Omental fat pad (tissue), 4 donors: ENCODE results near the gene NTN4. TPM values are rescaled to one million over a fixed set of nuclear protein-coding genes. Genes with fewer than 3 reads are reported as not detected.

Source experiments
- ATAC-seq: fragments of 150-250 bp; one replicate; pipeline ENCODE4 v1.9.1; 2016; ENCODE audit warnings: mild to moderate bottlenecking, moderate library complexity; ENCODE audit not compliant: low FRiP score
- DNase-seq: peaks from one replicate; pipeline ENCODE4 v3.0.0-alpha.2; 2019; ENCODE audit warnings: low spot score
- total RNA-seq, 4 donors: library from RNA; depleted of rRNA; stranded (reverse); fragments of >200 nt; gene quantifications; one replicate each; pipeline ENCODE4 v1.1.0, GENCODE V29; 2016
- TF ChIP-seq, protein P1 (sequence below), 3 donors: fragments of 450-650 bp; IDR thresholded peaks; one replicate each; pipeline ENCODE4 v1.5.1; 2016 to 2017; ENCODE audit warnings: antibody characterized with exemption in 3 of 3, mild to moderate bottlenecking in 3 of 3, moderate library complexity in 2 of 3

Gene NTN4
- total RNA-seq = 10 to 100 TPM; 12.2 to 55.2 (median 15.0) TPM

DNA sequence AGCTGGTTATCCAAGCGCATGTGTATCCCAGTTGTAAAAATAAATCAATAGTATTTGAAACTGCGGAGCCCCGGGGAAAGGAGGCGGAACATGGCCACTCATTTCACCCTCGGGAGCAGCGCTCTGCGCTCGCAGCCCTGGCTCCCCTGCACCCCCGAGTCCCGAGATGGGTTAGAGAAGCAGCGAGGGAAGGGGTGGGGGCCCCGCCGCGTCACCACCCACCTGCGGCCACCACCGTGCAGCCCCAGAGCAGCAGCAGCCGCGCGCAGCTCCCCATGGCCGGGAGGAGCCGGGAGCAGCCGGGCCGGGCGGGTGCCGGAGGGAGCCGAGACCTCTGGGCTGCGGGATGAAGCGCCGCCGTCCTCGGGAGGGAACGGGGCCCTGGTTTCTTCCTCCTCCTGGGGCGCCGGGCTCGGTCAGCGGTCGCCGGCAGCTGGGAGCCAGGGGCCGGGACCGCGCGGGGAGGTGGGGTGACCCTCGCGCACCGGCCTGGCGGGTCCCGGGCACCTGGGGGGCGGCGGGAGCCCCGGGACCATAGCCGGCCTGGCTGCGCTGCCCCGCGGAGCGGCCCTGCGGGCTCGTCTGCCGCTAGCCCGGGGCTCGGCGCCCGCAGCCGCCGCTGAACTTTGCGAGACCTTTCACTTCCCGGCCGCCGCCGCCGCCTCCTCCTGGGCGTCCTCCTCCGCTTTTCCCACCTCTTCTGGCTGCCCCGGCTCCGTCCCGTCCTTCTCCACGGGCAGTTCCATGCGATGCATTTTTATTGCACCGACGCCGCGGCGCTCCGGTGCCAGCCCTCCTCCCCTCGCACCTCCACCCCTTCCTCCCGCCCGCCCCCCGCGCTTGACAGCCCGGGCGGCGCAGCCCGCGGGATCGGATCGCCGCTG is at the start of gene NTN4:
Gene NTN4, minus strand, starts transcription at position 732 of the 884 bp plus-strand sequence. Its CDS starts 455 bp downstream, at position 277.
- peak; percentile 65 for ATAC-seq
- DNase-seq = no peak
- TF ChIP-seq, protein P1, sequence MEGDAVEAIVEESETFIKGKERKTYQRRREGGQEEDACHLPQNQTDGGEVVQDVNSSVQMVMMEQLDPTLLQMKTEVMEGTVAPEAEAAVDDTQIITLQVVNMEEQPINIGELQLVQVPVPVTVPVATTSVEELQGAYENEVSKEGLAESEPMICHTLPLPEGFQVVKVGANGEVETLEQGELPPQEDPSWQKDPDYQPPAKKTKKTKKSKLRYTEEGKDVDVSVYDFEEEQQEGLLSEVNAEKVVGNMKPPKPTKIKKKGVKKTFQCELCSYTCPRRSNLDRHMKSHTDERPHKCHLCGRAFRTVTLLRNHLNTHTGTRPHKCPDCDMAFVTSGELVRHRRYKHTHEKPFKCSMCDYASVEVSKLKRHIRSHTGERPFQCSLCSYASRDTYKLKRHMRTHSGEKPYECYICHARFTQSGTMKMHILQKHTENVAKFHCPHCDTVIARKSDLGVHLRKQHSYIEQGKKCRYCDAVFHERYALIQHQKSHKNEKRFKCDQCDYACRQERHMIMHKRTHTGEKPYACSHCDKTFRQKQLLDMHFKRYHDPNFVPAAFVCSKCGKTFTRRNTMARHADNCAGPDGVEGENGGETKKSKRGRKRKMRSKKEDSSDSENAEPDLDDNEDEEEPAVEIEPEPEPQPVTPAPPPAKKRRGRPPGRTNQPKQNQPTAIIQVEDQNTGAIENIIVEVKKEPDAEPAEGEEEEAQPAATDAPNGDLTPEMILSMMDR (IDR thresholded peaks at IDR 0.05) = no peak

GRCh38 chr12:95838125-95838524 is 47.6 kb upstream of the NTN4 start:
- no peak for ATAC-seq
- TF ChIP-seq, protein P1 (IDR thresholded peaks at IDR 0.05) = no peak
- no peak for DNase-seq

- ATAC-seq (no peak), DNase-seq (no peak)
- TF ChIP-seq, protein P1 (IDR thresholded peaks at IDR 0.05) = no peak
Observed at GRCh38 chr12:95837240-95838038, 46.9 kb upstream of the NTN4 start.

DNA sequence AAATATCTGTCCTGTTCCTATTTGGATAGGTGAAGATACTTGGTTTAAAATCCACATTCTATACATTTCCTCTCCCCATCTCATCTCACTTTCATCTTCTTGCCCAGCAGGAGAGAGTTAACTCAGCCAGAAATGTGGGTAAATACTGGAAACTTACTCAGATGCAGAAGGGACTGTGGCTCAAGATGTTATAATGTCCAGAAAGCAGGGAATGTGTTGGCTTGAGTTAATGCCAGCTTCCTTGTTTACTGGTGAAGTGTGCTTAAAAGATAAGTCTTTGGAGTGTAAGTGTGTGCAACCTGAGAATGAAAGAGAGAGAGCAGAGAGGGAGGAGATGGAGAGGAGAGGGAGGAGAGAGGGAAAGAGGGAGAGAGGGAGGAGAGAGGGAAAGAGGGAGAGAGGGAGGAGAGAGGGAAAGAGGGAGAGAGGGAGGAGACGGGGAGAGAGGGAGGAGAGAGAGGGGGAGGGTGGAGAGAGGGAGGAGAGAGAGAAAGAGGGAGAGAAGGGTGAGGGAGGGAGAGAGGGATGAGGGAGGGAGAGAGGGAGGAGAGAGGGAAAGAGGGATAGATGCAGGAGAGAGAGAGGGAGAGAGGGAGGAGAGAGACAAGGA is 46.2 kb upstream of the NTN4 start:
- DNase-seq (no peak), ATAC-seq (no peak)
- TF ChIP-seq, protein P1 (IDR thresholded peaks at IDR 0.05) = no peak

GRCh38 chr12:95836185-95836609 is 45.6 kb upstream of the NTN4 start:
- TF ChIP-seq, protein P1 (IDR thresholded peaks at IDR 0.05) = no peak
- ATAC-seq = peak; percentile 59
- DNase-seq = no peak

- ATAC-seq = no peak
- no peak for DNase-seq
- TF ChIP-seq, protein P1 (IDR thresholded peaks at IDR 0.05) = no peak
Observed at GRCh38 chr12:95834572-95834971, 44.0 kb upstream of the NTN4 start.
